Erythroblast (primary cell): ENCODE measurements around the gene KIF1A.
A peak's percentile ranks its signal among the peaks of the same experiment; 100 is the strongest.

Experiments
- DNase-seq, 2 experiments: peaks; one replicate each; lab custom pipeline; 2025; lab: John Stamatoyannopoulos, UW
- GATA1 ChIP-seq: IDR thresholded peaks from 2 replicates; pipeline ENCODE4 v1.6.1; 2011; ENCODE audit warnings: low read depth, mild to moderate bottlenecking, control low read depth, low read length, moderate library complexity
- POLR2A ChIP-seq: IDR thresholded peaks from 2 replicates; pipeline ENCODE4 v1.6.1; 2011; ENCODE audit warnings: mild to moderate bottlenecking, low read length

KIF1A gene

DNA sequence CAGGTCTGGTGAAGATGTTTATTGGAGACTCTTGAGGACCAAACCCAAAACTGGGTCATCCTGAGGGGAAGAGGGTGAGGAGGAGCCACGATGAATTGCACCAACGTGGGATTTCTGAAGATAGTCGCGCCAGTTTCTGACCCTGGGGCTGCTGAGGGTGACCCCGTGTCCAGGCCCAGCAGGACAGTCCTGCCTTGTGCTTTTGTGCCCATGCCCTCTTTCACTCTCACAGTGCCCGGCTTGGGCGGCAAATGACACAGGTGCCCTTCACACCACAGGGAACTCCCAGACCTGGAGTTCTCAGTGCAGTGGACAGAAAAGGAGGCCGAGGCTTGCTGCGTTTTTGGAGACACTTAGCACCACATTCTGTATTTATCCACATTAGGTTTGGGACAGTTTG, 15.5 kb upstream of the KIF1A start:
- no peak for TF ChIP-seq GATA1
- no peak for TF ChIP-seq POLR2A
- DNase-seq, result no peak

DNA sequence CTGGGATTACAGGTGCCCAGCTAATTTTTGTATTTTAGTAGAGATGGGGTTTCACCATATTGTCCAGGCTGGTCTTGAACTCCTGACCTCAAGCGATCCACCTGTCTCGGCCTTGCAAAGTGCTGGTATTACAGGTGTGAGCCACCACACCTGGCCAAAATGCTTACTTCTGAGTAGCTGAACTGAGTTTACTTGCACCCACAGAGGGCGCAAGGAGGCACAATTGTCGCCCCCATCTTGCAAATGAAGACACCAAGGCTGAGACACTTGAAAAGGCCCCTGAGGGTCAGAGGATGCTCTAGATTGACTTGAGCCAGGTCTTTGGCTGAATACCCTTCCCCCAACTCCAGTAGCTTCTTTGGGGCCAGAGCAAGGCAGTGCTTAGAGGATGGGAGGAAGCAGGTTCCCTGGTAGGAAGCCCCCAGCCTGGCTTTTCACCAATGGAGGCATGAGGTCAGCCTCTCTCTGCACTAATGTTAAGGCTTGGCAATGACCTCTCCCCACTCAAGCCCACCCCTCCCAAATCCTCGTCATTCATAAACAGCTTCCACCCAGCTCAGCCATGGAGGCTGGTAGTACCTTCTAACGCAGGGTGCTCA, 14.5 kb upstream of the KIF1A start:
- DNase-seq, result no peak
- no peak for TF ChIP-seq GATA1
- no peak for TF ChIP-seq POLR2A

DNA sequence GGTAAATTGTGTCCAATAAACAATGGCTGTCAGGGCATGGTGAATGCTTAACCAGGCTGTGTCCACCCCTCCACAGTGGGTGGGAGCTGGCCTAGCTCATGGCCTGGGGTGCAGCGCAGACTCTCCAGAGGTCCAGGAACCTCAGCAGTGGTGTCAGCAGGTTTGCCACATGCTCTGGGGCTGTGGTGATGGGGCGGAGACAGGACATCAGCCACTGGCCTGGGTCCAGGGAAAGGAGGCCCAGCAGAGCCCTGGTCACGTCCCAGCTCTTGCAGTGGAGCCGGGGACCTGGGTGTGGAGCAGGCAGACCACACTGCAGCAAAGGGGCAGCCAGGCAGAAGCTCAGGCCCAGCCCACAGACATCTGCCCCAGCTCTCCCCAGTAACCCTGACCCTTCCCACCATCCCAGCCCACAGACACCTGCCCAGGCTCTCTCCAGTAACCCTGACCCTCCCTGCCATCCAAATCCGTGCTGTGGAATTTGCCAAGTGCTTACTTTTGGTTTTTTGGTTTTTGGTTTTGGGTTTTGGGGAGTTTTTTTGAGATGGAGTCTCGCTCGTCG, 13.8 kb upstream of the KIF1A start:
- no peak for DNase-seq
- TF ChIP-seq GATA1, result no peak
- TF ChIP-seq POLR2A, result no peak

GRCh38 chr2:240832921-240833494, 13.0 kb upstream of the KIF1A start:
- TF ChIP-seq POLR2A (no peak), GATA1 (no peak)
- DNase-seq, result no peak

DNA sequence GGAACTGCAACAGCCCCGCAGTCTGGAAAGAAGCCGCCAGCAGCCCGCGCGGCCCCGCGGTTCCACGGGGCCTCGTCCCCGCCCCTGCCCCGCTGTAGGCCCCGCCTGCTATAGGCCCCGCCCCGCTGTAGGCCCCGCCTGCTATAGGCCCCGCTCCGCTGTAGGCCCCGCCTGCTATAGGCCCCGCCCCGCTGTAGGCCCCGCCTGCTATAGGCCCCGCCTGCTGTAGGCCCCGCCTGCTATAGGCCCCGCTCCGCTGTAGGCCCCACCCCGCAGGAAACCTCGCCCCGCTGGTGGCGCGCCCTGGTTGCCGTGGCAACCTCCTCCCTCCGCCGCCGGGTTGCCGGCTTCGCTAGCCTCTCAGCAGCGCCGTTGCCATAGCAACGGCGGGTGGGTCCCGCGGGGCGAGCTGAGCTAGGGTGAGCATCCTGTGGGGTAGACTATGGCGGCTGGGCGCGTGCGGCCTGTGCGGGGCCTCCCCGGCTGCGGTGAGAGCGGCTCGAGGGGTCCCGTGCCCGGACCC, 12.2 kb upstream of the KIF1A start:
- DNase-seq, result peak; percentile 93 to 95
- TF ChIP-seq POLR2A (no peak), GATA1 (no peak)

GRCh38 chr2:240831594-240832204, 11.7 kb upstream of the KIF1A start:
- TF ChIP-seq GATA1, result no peak
- TF ChIP-seq POLR2A, result no peak
- no peak for DNase-seq

DNA sequence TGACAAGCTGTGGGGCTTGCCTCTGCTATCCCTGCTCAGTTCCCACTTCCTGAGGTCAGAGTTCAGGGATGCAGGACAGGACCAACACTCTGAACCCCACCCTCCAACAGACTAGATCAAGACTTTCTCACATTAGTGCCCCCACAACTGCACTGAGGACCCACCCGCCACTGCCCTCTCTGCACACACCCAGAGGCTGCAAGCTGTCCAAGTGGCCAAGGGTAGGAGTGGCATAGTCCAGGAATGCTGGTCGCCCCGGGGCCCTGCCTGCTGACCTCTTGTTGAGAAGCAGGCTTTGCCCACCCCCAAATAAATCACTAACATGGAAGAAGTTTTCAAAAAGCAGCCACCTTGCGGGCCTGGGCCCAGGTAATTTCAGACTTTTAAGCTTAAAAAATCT, 5.5 kb upstream of the KIF1A start:
- DNase-seq, result no peak
- no peak for TF ChIP-seq GATA1
- no peak for TF ChIP-seq POLR2A

DNA sequence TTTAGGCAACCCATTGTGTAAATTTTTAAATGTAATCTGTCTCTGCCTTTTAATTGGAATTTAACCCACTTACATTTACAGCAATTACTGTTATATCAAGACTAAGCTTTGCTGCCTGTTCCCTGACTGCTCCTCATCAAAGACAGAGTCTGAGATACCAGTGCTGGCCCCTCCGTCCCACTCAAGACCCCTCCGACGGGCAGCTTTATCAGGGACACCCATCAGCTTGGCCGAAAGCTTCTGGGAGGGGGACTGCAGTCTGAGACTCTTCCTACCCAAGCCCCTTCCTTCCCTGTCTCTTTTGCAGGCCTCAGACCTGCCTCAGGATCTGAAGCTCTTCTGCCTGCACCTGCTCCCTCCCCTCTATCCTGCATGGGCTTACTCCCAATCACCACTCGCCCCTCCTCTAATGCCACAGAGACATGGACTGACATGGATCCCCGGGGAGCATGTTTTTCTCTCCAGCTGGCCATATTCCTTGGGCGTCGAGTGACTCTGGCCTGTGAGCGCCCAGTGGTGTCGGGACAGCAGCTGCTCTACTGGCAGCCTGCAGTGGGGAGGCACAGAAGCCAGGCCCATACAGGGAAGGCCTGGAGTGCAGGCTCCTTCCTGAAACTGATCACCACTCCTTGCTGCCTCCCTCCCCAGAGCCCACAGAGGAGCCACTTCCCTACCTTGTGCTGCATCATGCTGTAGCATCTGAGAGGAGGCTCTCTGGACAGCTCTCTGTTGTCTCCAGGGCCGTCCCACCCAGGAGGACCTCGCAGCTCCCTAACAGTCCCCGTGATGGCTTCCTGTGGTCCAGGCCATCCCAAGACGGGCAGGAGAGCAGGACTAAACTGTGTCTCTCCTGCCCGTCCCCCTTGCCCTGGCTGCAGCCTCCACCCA, 3.7 kb upstream of the KIF1A start:
- no peak for DNase-seq
- TF ChIP-seq POLR2A (no peak), GATA1 (no peak)

DNA sequence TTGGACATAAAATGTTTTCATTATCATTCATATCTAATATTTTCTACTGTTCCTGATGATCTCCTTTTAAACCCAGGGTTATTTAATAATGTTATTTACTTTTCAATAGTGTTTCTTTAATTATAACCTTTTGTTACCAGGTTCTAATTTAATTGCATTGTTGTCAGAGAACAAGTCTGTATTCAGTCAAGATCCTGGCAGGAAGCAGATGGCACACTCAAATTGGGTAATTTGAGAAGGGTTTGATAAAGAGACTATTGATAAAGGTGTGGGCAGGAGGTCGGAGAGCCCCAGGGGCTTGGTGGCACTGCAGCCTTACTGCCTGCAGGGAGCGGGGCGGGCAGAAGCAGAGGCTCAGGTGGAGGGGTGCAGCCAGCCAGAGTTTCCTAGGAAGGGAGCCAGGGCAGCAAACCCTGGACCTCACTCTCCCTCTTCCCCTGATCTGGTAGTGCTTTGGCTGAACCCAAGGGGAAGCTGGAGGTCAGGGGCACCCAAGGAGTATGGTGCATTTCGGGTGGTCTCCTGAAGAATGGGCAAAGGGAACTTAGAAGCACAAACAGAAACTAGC, 2.3 kb upstream of the KIF1A start:
- TF ChIP-seq POLR2A (no peak), GATA1 (no peak)
- DNase-seq, result no peak

- no peak for DNase-seq
- TF ChIP-seq GATA1, result no peak
- TF ChIP-seq POLR2A, result no peak
These were observed 1.4 kb upstream of the KIF1A start for GRCh38 chr2:240821429-240821778.

GRCh38 chr2:240820607-240821428, 799 bp upstream of the KIF1A start:
- DNase-seq, result no peak
- TF ChIP-seq POLR2A, result no peak
- no peak for TF ChIP-seq GATA1

DNA sequence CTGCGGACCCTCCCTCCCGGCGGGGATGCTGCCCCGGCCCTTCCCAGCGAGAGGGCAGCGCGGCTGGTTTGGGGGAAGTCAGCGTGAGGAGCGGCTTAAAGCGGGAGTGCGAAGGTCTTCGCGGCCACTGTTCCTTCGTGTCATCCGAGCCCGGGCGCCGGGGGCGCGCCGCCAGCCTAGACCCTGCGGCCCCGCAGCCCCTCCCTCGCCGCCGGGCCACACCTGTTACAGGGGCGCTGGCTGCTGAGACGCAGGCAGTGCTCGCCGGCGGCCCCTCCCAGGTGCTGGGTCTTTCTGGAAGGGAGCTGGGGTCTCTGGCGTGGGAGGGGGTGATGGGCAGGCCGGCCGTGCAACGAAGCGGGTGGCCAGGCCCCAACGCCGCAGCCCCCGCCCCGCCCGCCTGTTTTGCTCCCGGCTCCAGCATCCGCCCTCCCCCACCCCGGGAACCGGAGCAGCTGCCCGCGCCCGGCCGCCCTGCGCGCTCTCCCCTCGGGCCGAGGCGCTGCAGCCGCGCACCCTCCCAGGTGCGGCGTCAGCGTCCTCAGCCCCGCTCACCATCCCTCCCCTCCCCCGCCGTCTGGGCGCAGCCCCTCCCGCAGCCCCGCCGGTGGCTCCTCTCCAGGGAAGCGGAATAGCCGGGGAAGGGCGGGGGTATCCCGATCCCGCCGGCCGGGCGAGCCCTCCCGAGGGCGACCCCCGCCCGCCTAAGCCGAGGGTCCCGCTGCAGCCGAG, 727 bp downstream of the KIF1A start:
- no peak for DNase-seq
- no peak for TF ChIP-seq POLR2A
- TF ChIP-seq GATA1, result no peak
